ENCODE measurements around the gene RAB39A.
"Not testable (repeated sequence)": the region's sequence is repeated elsewhere in the genome, so short reads cannot be mapped to it uniquely, and the experiment has no call there.

The RAB39A gene, protein sequence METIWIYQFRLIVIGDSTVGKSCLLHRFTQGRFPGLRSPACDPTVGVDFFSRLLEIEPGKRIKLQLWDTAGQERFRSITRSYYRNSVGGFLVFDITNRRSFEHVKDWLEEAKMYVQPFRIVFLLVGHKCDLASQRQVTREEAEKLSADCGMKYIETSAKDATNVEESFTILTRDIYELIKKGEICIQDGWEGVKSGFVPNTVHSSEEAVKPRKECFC
- total RNA-seq: 0 reads per million in 2 donors

DNA sequence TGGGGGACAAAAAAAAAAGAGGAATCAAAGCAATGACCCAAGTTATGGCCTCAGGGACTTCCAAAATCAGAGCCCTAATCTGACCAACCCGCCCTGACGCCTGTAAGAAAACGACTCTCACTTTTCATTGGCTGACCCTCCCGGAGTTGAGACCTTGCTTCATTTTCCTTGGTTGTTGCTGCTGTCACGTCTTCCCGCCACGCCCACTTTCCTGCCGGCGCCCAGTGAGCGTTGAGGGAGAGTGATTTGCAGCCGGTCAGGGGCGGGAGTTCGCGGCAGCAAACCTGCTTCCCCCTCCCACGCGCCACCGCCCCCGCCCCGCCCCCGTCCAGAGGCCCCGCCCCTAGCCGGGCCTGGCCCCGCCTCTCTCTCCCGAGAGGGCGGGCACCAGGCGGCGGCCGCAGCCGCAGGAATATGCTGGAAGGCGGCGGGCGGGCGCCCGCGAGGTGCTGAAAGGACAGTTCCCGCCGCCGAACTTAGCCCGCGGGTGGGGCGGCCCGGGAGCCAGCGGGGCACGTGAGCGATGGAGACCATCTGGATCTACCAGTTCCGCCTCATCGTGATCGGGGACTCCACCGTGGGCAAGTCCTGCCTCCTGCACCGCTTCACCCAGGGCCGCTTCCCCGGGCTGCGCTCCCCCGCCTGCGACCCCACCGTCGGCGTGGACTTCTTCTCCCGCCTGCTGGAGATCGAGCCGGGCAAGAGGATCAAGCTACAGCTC lies at the start of gene RAB39A:
RAB39A (plus strand) TSS at position 403 of the 721 bp plus-strand sequence; CDS start at position 524, 121 bp downstream.
- peak; percentile 46 for DNase-seq

DNA sequence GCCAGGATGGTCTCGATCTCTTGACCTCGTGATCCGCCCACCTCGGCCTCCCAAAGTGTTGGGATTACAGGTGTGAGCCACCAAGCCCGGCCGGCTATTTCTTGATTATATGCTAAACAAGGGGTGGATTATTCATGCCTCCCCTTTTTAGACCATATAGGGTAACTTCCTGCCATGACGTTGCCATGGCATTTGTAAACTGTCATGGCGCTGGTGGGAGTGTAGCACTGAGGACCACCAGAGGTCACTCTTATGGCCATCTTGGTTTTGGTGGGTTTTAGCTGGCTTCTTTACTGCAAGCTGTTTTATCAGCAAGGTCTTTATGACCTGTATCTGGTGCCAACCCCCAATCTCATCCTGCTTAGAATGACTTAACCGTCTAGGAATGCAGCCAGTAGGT lies 46.8 kb upstream of the RAB39A start:
- not testable (repeated sequence) for DNase-seq

DNA sequence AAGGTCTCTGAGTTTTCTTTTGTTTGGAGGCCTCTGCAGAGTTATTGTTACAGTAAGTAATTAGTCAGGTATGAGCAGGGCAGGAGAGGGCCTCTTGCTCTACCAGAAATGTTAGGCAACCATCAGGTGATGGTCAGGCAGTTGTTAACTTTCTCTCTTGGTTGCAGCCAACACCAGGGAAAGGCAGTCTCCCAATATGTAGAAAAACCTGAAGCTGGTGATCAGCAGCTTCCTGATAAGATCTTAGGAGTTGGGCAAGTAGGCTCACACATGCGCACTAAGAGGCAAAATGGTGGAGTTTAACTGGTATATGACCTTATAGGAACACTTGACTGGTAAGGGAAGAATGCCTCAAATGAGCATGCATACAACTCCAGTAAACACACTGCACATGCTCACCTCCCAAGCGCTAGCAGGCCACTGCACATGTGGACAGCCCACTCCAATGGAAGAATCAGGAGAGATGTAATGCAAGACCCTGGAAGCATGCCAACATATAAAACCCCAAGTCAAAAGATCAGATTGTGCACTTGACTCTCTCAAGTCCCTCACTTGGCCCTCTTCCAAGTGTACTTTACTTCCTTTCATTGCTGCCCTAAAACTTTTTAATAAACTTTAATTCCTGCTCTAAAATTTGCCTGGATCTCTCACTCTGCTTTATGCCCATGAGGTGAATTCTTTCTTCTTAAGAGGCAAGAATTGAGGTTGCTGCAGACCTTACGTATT lies 46.0 kb upstream of the RAB39A start:
- DNase-seq: no peak

DNA sequence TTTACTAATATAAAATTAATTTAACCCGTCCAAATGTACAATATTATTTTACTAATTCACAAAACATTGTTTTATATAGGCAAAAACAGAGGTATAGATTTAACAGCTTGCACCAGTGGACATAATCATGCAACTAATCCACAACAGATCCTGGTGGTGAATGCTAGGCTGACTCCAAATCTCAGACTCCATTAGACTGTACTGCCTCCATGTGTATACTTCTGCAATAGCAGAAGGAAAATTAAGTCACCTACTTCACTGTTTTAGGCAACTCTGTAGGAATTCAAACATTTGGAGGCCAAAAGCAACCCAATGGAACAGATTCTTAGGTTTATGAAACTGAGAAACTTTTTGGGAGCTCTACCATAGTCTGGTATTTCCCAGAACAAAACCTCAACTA lies 30.0 kb upstream of the RAB39A start:
- no peak for DNase-seq

DNA sequence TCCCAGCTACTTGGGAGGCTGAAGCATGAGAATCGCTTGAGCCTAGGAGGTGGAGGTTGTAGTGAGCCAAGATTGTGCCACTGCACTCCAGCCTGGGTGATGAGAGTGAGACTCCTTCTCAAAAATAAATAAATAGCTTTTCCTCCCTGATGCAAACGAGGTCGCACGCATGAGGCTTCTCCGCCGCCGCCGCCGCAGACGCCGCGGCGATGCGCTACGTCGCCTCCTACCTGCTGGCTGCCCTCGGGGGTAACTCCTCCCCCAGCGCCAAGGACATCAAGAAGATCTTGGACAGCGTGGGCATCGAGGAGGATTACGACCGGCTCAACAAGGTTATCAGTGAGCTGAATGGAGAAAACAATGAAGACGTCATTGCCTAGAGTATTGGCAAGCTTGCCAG lies 20.0 kb upstream of the RAB39A start:
- DNase-seq: no peak

DNA sequence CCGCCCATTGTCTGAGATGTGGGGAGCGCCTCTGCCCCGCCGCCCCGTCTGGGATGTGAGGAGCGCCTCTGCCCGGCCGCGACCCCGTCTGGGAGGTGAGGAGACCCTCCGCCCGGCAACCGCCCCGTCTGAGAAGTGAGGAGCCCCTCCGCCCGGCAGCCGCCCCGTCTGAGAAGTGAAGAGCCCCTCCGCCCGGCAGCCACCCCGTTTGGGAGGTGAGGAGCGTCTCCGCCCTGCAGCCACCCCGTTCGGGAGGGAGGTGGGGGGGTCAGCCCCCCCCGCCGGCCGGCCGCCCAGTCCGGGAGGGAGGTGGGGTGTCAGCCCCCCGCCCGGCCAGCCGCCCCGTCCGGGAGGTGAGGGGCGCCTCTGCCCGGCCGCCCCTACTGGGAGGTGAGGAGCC lies 15.8 kb upstream of the RAB39A start:
- DNase-seq: not testable (repeated sequence)

DNA sequence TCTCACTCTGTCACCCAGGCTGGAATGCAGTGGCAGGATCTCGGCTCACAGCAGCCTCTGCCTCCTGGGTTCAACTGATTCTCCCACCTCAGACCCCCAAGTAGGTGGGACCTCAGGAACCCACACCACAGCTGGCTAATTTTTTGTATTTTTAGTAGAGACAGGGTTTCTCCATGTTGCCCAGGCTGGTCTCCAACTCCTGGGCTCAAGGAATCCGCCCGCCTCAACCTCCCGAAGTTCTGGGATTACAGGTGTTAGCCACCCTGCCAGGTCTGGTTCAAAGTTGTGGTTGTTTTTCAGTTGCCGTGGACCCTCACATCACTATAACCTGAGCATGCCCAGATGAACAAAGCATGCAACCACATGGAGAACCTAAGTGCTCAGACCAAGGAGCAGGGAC lies 13.0 kb upstream of the RAB39A start:
- DNase-seq: no peak

DNA sequence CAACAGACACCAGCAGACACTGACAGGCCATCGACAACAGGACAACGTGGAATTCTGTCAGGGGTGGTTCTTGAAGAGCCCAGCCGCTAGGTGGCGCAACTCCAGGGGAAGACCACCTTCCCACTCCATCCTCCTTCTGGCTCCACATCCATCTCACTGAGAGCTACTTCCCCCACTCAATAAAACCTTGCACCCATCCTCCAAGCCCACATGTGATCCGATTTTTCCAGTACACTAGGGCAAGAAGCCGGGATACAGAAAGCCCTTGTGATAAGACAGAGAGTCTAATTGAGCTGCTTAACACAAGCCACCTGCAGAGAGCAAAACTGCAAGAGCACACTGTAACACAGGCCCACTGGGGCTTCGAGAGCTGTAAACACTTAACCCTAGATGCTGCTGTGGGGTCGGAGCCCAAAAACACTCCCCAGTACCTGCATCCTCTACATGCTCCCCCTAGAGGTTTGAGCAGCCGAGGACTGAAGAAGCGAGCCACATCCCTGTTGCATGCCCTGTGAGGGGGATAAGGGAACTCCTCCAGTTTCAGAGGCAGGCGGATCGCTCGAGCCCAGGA lies 11.5 kb upstream of the RAB39A start:
- peak; percentile 41 for DNase-seq

DNA sequence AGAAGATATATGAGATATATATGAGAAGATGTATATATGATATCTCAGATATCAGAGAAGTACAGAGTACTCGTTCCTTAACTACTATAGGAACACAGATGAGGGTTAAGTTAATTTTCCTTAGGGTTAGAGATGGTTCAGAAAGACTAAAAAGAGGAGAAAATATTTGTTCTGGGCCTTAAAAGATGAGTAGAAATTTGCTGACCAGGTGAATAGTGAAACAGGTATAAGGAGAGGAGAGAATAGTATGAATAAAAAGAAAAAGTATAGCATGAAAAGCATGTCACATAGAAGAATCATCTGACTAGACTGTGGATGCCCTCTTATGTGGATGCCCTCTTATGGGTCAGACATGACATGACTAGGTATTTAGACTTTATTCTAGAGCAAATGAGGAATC lies 6.3 kb upstream of the RAB39A start:
- no peak for DNase-seq

DNA sequence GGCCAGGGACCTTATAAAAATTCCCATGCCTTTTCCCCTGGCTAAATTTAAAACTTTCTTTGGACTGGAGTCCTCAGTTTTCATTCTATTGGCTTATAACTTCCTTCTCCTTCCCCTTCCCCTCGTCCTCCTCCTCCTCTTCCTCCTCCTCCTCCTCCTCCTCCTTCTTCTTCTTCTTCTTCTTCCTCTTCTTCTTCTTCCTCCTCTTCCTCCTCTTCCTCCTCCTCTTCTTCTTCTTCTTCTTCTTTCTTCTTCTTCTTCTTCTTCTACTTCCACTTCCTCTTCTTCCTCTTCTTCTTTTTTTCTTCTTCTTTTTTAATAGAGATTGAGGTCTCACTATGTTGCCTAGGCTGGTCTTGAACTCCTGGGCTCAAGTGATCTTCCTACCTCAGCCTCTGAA lies 4.7 kb upstream of the RAB39A start:
- DNase-seq: not testable (repeated sequence)

DNA sequence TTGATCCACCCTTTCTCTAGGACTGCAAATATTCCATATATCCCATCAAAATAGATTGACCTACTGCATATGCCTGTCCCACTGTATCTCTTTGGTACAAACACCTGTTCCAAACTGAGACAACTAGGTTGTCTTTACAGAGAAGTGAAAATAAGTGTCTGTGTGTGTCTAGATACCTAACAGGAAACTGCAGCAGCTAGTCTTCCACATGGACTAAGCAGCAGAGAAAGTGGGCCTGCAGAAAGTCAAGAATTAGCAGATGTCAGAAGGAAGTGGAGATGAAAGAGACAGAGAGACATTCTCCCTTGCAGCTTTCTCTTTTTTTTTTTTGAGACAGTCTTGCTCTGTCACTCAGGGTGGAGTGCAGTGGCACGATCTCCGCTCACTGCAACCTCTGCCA lies 3.9 kb upstream of the RAB39A start:
- no peak for DNase-seq

DNA sequence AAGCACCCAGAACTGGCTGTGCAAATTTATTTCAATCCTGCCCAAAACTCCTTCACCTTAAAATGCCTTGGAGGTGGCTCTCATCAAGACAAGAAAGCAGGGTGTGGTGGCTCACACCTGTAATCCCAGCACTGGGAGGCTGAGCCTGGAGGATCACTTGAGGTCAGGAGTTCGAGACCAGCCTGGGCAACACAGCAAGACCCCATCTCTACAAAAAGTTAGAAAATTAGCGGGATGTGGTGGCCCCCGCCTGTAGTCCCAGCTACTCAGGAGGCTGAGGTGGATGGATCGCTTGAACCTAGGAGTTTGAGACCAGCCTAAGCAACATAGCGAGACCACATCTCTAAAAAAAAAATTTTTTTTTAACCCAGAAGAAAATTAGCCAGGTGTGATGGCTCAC lies 689 bp upstream of the RAB39A start:
- DNase-seq: no peak

DNA sequence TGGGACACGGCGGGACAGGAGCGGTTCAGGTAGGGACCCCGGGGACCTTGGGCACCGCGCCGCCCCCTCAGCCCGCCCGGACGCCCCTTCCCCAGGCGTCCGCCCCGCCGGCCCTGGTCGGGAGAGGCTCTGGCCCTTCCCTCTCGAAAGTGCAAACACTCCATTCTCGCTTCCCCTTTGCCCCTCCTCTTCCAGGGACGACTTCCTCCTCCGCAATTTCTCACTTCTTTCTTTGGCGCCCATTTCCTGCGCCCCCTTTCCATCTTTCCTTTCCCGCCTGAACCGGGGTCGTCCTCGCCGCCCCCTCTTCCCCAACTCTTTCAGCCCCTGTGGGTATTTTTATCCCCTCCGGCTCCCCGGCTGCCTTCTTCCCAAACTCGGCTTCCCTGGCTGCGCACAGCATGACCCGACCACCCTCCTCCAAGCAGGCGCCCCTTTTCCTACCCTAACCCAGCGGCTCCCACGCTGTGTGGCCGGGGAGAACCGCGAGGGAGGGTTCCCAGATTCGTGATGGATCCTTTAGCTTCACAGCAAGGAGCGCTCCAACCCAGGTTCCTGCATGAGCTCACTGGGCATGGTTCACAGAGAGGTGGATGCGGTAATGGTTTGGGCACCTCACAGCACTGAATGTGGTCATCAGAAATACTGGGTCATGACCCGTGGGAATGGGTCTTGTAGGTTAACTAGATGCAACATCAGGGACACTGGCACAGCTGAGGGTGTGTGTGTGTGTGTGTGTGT lies 689 bp downstream of the RAB39A start:
- DNase-seq: no peak

DNA sequence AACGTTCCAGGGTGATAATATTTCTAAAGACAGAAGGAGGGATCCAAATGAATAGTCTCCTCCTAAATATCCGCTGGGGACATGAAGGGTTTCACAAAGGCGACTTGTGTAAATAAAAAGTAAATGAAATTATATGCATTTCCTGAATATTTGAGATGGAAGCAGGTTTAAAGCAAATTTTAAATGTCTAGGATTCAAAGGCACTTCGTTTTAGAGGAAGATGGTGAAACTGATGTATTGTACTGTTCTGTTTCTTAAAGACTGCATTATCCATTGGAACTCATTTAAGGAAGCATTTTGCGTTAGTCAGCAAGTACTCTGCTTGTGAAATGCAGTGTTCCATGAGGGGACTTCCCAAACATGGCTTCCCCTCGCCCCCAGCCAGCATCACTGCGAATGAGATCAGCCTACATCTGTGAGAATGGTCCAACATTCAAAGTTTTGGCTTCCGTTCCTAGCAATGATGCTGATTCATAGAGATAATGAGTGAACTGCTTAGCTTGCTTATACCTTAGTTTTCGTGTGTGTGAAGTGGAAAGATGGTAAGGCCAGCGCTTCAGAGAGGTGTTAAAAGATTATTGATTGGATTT lies 1.5 kb downstream of the RAB39A start:
- DNase-seq: no peak

DNA sequence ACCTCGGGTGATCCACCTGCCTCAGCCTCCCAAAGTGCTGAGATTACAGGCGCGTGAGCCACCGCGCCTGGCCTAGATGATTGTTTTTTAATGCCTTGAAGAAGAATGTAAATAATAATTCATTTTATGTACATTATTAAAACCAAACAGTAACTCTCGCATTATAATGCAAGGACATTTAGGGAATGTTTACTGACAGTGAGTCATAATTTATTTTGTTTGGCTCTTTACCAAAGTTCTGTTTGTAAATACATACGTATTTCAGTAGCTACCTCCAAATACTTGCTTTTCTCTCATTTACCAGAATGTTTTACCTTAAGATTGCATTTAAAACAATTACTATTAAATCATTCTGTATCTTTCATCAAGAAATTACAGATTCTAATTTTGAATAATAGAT lies 3.0 kb downstream of the RAB39A start:
- DNase-seq: no peak

DNA sequence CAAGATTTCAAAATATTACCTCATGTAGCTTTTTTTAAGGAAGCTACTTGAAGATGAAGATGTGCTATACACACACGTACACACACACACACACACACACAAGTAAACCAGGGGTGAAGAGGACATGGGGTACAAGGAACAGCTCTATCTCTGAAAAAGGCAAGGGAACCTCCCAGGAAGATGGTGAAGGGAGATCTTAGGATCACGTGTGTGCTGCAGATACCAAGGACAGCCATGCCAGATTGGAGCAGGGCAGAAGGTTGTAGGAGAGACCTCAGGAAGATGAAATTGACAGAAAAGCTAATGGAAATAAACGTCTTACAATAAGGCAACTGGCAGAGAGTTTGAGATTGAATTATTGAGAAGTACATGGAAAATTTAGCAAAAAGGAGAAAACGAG lies 19.7 kb downstream of the RAB39A start:
- DNase-seq: no peak

DNA sequence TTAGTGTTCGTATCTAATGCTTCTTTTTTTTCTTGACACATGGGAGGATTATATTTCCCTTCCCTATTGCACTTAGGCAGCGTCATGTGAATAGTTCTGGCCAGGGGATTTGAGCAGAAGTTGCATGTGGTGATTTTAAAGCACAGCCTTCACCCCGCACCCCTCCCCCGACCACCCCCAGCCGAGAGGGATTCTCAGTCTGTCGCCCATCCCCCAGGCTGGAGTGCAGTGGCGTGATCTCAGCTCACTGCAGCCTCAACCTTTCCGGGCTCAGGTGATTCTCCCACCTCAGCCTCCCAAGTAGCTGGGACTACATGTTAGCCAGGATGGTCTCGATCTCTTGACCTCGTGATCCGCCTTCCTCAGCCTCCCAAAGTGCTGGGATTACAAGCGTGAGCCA lies 20.1 kb downstream of the RAB39A start:
- not testable (repeated sequence) for DNase-seq

DNA sequence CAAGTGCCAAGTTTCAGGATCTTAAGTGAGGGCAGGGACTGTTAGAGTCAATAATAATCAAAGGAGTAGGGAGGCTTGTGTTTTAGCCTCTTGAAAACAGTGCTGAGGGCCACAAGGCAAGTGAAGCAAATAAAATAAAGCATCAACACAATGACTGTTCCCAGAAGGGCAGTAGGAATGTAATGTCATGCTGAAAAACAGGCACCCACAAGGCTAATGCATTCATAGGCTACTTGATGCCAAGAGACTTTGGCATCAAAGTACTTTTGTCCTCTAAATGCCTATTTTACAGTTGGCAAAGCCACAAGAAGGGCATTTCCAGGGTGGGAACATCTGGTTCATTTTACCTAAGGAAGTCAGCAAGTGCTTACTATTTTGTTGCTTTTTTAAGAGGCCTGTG lies 22.9 kb downstream of the RAB39A start:
- no peak for DNase-seq

DNA sequence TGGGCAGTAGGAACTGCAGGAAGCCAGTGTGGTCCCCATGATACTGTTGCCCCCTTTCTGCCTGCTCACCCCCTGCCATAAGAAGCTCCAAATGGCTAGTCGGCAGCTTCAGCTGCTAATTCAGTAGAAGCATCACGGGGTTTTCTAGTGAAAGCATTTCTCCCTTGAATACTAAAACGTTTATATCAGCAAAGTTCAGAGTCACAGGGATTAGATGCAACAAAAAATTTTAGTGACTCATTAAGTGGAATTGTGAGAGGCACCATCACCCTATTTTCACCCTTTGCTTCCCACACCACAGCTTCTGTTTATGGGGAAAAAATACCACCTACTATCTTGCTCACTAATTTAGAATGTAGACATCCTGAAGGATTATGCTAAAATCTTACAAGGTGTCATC lies 25.2 kb downstream of the RAB39A start:
- DNase-seq: no peak

DNA sequence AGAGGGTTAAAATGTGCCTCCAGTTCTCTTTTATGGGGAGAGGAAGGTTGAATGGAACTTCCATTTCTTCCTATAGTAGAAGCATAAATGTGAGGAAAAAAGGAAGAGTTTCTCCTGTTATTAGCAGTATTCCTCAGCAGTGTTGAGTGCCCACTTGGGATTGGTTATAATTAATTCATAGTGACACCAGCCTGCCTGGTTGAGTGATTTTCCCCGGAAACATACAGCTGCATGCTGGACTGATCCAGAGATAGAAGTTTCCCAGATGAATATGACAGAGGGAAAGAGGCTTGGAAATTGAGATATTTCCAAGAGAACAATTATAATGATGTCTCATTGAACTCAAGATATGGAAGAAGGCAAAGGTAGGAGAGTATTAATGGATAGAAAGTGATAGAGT lies 28.3 kb downstream of the RAB39A start:
- DNase-seq: no peak

DNA sequence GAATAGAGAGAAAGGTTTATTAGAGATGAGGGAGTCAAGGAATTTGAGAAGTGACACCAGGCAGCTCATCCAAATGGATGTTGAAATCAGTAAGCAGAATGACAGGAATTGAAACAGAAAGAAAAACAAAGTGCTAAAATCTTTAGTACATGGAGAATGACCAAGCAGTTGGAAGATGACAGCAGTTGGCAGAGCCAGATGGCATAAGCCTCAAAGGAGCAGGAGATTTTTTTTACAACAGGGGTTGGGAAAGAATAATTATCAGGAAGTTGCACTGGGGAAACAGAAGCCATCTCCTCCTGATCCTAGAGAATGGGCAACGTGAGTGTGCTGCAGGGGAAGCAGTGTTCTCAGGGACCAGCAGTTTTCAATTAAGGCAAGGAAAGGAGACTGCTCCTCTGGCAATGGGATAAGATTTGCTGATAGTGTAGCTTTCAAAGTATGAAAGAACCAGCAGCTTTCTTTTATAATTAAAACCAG lies 28.9 kb downstream of the RAB39A start:
- DNase-seq: no peak

DNA sequence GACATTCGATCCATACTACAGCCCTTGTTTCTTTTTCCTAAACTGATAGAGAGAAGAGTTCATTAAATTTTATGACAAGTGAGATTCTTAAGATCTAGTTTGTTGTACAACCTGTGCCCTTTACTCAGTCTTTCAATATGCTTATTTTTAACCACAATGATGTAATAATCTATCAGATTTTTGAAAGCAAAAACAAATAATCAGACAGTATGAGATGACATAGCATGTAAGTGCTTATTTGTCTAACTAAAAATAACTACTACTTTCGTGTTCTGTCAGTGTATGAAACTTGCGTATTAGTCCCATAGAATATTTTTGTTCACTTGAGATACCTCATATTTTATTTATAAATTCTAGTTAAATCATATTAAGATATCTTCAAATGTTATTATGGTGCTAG lies 33.2 kb downstream of the RAB39A start:
- DNase-seq: no peak
